ENCODE measurements around the gene CHIT1. TPM values are rescaled to one million over a fixed set of nuclear protein-coding genes. Genes with fewer than 3 reads are reported as not detected.

Gene CHIT1
- total and polyA plus RNA-seq, 2 experiments from 2014 or later = 0.07 to 0.47 TPM

GRCh38 chr1:203182387-203182953, 47.0 kb downstream of the CHIT1 start (continued):
- TF ChIP-seq ZNF462 (CRISPR knock-in tag; IDR thresholded peaks at IDR 0.05) = no peak
- TF ChIP-seq JUNB (IDR thresholded peaks at IDR 0.05; ENCODE audit: unreplicated experiment) = no peak
- TF ChIP-seq ZNF114 (CRISPR knock-in tag; IDR thresholded peaks at IDR 0.05) = no peak
- no peak for TF ChIP-seq POLR2AphosphoS5 (IDR thresholded peaks at IDR 0.05; ENCODE audit: low read depth)
- no peak for TF ChIP-seq CTCF (conservative IDR thresholded peaks at IDR 0.05; ENCODE audit: low read depth in 2 of 2)
- no peak for TF ChIP-seq ZNF331 (CRISPR knock-in tag; IDR thresholded peaks at IDR 0.05; ENCODE audit: low read depth)
- TF ChIP-seq NANOG (IDR thresholded peaks at IDR 0.05; ENCODE audit: borderline replicate concordance) = no peak
